Measurements from ENCODE around the gene SYK. TPM values are rescaled to one million over a fixed set of nuclear protein-coding genes. Genes with fewer than 3 reads are reported as not detected.
"Not testable (repeated sequence)": the region's sequence is repeated elsewhere in the genome, so short reads cannot be mapped to it uniquely, and the experiment has no call there.

SYK gene
- total RNA-seq, 1 donor from 2014 or later = 2.0 TPM

DNA sequence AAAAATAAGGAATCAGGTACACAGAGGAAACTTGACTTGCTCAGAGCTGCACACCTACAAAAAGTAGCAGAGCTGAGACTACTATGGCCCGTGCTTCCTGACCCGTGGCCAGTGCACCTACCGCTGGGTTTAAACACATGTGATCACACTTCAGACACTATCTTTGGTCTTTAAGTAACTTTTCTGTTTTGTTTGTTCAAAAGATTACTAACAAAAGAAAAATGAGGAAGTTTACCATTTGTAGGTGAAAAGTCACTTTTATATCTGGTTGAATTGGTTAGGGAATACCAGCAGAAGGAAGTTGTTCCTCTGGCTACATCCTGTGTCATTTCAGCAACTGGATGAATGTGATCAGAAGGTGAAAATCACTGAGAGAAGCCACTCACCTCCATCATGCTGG is 6.5 kb upstream of the SYK start:
- FAIRE-seq (no peak), DNase-seq (ENCODE audit: low spot score in 2 of 2) (no peak)

DNA sequence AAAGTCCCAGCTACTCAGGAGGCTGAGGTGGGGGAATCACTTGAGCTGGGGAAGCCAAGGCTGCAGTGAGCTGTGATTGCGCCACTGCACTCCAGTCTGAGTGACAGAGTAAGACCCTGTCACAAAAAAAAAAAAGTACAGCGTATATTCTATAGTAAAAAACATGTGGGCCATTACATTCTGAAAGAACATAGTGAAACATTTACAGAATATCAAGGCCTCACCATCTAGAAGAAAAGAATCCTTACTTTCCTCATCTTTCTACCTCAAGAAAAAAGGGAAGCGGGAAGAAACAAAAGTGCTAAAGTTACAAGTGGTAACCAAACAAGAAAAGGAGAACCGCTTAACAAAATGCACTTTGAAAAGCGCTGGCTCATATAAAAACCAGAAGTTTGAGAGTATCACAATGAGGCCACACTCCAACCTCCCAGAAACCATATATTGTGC is 5.7 kb upstream of the SYK start:
- FAIRE-seq (no peak), DNase-seq (ENCODE audit: low spot score in 2 of 2) (no peak)

DNA sequence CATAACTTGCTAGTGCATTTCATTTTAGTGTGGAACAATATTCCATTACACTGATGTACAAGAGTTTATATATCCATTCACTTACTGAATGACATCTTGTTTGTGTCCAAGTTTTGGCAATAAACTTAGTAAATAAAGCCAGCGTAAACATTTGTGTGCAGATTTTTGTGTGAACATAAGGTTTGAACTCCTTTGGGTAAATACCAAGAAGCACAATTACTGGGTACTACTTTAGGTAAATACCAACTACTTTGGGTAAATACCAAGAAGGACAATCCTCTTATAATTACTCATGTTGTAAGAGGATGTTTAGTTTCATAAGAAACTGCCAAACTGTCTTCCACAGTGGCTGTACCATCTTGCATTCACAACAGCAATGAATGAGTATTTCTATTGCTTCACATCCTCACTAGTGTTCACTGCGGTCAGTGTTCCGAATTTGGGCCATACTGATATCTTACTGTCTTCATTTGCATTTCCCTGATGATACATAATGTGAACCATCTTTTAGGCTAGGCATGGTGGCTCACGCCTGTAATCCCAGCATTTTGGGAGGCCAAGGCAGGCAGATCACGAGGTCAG is 2.3 kb upstream of the SYK start:
- no peak for DNase-seq (ENCODE audit: low spot score in 2 of 2)
- FAIRE-seq = no peak

DNA sequence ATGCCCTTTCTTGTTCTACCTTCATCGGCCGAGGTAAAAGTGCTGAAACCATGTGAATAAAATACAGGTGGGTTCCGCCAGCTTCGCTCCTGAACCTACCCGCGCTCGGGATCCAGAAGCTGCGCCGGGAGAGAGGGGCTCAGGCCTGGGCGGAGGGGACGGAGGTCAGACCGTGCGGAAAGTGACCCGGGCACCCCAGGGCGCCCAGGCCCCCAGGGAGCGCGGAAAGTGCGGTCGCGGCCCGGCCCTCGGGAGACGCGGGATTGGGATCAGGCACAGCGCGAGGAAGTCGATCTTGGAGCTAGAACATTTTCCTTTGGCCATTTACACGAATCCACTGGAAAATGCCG is 329 bp downstream of the SYK start:
- DNase-seq (ENCODE audit: low spot score in 2 of 2) (no peak), FAIRE-seq (no peak)

DNA sequence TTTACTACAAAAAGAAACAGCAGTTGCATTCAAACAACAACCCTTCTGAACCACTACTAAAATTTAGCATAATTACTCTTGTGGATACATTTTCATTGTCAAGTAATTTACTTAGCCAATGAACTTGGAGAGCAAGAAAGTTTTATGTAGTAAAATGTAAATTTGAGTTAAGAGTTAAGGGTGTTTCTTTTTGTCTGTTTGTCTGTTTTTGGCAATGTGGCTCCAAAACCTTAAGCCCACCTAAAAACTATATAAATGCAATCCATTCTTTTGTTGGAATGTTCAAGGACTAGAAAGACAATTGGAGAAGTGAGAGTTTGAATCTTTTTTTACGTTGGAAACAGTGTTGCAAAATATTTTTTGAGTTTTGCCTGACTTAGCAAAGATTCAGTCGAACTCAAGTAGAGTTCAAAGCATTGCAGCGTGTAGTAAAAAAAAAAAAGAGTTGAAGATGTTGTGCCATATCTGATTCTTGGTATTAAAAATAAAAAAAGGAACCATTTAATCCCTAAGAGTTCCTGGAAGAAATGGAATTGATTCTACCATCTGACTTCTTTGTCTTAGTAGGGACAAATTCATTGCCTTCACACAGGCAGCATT is 867 bp downstream of the SYK start:
- DNase-seq (ENCODE audit: low spot score in 2 of 2) (no peak), FAIRE-seq (no peak)

DNA sequence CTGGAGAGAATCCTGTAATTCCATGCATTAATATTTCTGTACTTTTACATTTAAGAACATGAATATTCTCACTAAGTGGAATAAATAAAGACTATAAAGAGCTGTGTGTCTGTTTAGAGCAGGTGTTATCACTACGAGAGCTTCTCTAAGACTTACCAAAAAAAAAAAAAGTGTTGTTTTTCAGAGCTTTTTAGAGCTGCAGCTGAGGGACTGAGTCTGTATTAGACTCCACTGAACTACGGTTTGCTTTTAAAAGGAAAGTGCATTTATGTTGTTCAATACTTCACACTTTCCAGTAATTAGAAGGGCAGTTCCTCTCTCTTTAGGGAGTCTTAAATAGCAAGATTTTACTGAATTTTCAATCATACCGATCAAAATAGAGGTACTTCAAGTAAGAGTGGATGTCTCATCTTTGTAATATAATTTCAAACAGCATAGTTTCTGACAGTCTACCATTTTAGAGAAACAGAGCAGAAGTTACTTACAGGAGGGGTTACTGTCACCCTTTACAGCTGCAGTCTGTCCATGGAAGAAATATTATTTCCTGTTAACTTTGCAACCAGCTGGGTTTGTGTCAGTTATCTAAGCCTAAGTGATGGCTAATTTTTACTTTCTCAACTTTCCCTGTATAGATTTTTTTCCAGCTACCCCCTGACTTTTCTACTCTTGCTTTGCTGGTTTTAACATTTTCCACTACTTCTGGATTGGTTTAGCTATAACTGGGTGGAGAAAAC is 2.4 kb downstream of the SYK start:
- DNase-seq (ENCODE audit: low spot score in 2 of 2) (no peak), FAIRE-seq (no peak)

DNA sequence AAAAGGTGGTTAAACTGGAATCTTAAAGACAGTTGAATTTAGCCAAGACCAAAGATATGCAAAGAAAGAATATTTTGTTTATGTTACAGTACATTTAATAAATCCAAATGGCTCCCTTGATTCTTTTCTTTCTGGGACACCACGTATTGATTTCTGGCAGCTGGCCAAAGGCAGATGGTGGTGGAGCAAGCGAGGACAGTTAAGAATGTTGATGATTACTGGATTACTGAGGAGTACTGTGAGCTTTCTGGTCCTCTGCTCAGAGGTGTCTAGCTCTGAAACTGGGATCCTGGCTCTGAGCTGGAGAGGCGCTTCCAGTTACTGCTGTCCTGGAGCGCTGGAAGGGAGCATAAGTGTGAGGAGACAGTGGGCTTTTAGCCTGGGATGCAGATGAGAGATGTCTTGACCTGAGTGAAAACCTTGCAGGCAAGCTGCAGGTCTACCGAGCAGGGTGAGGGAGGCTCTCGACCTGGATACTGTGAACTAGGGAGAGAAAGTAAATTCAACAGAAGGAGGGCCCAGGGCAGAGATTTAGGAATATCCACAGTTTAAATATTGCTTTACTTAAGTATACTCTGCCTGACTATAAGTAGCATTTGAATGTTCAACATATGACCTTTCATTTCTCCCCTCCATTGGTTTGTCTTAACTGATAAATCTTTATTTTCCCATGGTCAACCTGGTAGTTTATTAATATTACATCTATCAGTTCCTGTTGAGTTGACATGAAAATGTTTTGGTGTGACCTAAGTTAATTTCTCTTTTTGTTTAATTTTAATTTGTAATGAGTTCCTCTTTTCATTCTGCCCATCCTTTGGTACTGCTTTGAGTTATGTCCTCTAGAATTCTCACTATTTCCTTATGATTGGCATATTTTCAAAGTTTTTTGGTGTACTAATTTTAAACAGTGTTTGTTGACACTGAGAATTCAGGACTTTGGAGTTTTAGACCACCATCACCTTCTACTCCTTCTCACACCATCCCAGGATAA is 3.7 kb downstream of the SYK start:
- FAIRE-seq = no peak
- no peak for DNase-seq (ENCODE audit: low spot score in 2 of 2)

DNA sequence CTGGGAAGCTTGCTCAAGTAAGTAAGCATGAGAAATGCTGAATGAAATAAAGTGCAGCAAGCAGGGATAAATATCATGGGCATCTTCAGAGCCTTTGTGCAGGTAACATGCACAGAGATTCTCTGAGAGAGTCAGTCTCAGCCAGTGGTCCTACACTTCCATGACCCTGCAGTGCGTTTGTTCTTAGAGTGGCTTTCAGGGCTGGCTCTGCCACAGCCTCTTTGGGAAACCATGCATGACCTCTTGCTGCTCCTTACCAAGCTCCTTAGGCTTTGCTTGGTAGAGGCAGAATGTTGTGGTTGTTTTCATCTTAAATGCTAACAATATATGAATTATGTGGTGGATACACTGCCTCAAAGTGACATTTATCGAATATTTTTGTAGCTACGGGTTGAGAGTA is 5.4 kb downstream of the SYK start:
- DNase-seq (ENCODE audit: low spot score in 2 of 2) = no peak
- no peak for FAIRE-seq

DNA sequence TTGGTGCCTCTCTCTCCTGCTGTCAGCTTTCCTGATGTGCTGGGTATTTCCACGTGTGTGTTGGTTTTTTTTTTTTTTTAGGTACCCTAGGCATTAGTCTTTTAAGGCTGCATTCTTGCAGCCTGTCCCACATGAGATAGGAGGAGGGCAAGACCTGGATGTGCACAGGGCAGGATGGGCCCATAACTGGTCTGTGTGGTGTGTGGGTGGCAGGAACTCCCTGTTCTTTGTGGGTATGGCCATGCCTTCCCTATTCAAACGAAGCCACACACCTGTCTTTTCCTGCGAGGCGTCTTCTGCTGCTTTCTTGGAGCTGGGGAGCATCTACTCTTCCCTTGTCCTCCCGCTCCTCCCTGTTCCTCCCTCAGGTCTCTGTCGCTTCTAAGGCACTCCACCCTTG is 6.8 kb downstream of the SYK start:
- FAIRE-seq (no peak), DNase-seq (ENCODE audit: low spot score in 2 of 2) (no peak)

DNA sequence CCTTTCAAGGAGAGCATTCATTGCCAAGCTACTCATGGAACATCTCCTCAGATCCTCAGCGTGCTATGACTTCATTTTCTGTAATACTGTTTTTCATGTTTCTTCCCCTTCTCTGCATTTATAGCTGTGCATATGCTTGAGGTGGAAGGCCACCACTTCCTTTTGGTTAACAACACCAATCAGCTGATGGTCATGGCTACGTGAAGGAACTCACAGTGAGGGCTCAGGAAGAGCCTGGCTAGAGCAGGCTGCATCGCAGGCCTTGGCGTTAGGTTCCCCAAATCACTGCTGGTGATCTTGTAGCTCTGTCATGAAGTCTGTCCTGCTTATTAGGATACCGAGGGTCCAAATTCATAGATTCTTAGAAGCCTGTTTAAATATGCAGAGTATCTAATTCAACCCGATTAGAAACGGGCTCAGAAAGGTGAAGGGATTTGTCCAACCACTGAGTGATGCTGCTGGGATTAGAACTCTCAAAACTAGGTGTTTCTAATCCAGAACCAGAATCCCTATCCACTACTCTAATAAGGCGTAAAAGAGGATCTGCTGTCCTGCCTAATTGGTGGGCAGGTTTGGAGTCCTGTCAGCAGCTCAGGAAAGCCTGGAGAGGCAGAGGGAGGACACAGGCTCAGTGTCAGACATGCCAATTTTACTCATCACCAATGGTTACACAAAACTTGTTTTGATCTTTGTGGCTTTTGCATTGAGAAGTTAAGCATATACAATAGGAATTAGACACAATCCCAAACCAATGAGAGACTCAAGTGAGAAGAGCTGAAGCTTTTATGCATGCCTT is 7.5 kb downstream of the SYK start:
- FAIRE-seq (no peak), DNase-seq (ENCODE audit: low spot score in 2 of 2) (no peak)

DNA sequence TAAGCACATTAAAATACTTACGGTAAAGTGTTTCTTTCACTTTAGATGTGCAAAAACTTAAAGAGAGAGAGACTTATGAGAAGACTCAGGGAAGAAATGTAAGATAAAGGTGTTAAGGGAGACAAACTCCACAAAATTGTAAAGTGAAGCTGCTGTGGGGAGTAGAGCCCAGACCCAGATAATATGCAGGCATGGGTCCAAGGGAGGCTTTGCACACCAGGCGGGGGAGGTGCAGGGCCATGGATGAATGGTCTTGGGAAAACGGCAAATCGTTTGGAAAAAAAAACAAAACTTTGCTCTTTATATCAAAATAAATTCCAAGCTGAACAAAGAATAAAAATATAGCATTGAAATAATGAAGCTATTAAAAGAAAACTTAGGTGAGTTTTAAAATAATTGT is 9.1 kb downstream of the SYK start:
- DNase-seq (ENCODE audit: low spot score in 2 of 2) = no peak
- FAIRE-seq = no peak

DNA sequence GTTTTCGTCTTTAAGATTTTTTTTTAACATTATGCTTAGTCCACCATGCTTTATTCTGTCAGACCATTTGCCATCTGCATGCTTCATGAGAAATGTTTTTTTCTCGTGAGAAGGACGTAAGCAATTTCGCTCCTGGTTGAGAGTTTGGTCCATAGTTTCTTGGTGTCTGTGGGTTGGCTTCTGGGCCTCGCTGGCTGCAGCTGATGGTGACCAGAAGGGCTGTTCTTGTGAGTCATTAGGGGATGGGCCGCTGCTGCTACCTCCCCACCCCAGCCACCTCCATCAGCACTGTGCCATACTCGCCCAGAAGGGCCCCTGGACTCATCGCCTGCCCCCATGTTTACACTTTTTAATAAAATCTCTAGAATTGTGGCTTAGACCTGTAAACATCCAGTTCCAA is 11.4 kb downstream of the SYK start:
- DNase-seq (ENCODE audit: low spot score in 2 of 2) = no peak
- FAIRE-seq = no peak

DNA sequence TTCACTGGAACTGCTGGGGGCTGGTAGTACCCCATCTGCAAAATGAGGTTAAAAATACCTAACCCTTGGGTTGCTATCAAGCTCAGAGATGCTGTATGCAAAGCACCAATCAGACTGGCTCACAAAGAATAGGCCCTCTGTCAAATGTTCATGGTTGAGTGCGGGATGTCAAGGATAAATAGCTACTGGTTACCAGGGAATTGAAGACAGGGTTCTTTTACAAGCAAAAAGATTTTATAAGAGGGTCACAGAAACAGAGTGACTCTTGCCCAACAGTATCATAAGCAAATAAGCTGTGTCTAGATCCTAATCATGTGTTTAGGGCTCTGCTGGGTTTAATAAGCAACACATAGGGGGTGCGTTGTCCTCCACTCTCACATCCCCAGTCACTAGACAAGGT is 11.9 kb downstream of the SYK start:
- FAIRE-seq (no peak), DNase-seq (ENCODE audit: low spot score in 2 of 2) (no peak)

DNA sequence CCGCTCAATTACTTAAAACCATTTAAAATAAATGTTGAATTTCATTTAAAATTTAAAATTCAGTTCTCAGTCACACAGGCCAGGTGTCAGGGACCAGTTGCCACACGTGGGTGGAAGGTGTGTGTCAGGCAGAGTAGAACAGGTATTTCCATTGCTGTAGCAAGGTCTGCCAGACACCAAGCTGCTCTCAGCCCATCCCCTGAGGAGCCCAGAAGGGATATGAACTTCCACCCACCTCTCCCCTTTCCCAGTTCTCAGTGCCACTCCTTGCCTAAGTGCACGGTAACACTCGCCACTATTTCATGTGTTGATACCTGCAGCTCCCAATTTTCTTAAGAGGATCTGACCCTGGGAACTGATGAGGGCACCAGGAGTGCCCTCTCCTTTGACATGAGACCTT is 12.7 kb downstream of the SYK start:
- no peak for FAIRE-seq
- no peak for DNase-seq (ENCODE audit: low spot score in 2 of 2)

DNA sequence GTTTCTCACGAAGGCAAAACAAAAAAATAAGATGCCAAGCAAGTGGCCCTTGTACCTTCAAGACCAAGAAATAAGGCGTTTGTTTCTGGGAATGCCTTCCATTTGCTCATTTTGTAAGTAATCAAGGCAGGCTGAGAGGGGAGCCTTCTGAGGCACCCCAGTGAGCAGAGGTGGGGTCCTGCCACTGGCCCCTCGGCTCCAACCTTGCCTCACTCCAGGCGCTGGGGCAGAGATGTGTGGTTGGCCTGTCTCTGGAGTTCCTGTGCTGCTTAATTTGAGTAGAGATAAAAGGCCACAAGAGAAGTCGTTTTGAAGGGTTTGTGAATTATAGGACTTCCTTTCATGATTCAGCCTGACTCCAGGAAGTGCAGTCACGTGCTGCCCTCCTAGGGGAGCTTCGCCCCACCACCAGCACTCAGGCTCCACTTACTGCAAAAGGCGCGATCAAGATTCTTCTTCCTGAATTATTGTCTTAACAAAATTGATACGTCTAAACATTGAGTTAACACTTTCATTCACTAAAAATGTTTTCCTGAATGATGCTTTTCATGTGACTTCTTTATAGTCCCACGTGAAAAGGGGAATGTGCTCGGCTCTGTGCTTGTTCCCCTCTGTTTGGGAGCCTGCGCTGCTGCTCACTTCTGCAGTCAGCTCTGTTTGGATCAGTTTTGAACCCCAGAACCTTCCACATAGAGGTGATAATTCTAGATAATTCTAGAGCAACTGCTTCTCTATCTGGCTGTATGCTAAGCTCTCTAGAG is 13.7 kb downstream of the SYK start:
- DNase-seq (ENCODE audit: low spot score in 2 of 2) (no peak), FAIRE-seq (no peak)

DNA sequence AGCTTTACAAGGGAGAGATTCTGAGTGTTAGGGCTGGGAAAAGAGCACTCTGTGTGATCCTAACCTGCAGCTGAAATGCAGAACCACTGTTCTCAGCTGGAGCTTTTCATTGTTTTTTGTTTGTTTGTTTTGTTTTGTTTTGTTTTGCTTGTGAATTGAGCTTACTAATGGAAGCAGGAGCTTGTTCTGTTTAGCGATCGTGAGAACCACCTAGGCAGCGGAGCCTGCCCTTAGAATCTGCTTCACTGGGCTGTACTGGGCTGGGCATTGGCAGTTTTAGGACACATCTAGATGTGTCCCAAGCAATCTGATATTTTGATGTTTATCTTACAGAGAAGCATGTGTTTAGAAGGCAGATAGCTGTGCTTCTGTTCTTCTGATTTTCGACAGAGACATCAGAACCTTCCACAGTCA is 14.3 kb downstream of the SYK start:
- FAIRE-seq = no peak

DNA sequence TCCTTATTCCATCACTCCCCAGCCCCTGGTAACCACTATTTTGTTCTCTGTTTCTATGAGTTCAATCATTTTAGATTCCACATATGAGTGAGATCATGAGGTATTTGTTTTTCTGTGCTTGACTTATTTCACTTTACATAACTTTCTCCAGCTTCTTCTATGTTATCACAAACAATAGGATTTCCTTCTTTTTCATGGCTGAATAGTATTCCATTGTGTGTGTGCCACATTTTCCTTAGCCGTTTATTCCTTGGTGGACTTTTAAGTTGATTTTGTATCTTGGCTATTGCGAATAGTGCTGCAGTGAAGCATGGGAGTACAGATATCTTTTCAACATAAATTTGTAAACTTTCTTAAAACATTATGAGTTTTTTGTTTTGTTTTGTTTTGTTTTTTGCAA is 15.1 kb downstream of the SYK start:
- no peak for FAIRE-seq
- no peak for DNase-seq (ENCODE audit: low spot score in 2 of 2)

More for the DNA sequence above, 14.3 kb downstream of the SYK start:
- no peak for DNase-seq (ENCODE audit: low spot score in 2 of 2)

DNA sequence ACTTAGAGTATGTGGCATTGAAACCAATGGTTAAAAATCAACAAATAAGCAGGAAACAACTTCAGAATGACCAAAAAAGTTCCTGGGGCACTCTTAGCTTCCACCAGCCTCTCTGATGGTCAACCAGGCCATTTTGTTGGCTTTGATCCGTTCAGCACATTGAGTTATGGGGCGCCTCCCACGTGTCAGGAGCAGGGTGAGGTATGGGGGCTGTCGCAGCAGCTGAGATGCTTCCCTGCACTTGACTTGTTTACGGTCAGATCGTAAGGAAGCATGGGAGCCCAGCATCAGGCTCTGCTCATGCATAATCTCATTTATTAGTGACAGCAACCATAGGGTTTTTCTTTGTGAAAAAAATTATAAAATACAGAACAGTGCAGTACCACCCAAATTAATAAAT is 16.7 kb downstream of the SYK start:
- no peak for FAIRE-seq
- no peak for DNase-seq (ENCODE audit: low spot score in 2 of 2)

DNA sequence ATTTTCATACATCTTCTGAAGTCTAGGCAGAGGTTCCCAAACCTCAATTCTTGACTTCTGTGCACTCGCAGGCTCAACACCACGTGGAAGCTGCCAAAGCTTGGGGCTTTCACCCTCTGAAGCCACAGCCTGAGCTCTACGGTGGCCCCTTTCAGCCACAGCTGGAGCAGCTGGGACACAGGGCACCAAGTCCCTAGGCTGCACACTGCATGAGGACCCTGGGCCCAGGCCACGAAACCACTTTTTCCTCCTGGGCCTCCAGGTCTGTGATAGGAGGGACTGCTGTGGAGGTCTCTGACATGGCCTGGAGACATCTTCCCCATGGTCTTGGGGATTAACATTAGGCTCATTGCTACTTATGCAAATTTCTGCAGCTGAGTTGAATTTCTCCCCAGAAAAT is 18.8 kb downstream of the SYK start:
- DNase-seq (ENCODE audit: low spot score in 2 of 2); FAIRE-seq: not testable (repeated sequence)

Data from frontal cortex (tissue), 4 donors.